ENCODE results near the gene KDM6B.

Gene KDM6B

GRCh38 chr17:7818746-7819645, 15.0 kb upstream of the KDM6B start:
- no peak for TF ChIP-seq CTCF (IDR thresholded peaks at IDR 0.05; ENCODE audit: low read depth, low read length, missing control alignments)
- no peak overlapping the region for H3K4me3 ChIP-seq (ENCODE audit: low read depth, low read length)
- in situ Hi-C loops (cut with HindIII; ENCODE audit: low sequenced_read_pairs): loop anchor here (5.0 kb wide), 1 partner anchor 42 kb away; no protein-coding TSS in a partner anchor

GRCh38 chr17:7820231-7820630, 13.8 kb upstream of the KDM6B start:
- H3K4me3 ChIP-seq (ENCODE audit: low read depth, low read length): no peak overlapping the region
- in situ Hi-C loops (cut with HindIII; ENCODE audit: low sequenced_read_pairs): no loop called here
- no peak for DNase-seq (ENCODE audit: low read depth)
- TF ChIP-seq CTCF (IDR thresholded peaks at IDR 0.05; ENCODE audit: low read depth, low read length, missing control alignments): no peak

More at GRCh38 chr17:7818746-7819645, 15.0 kb upstream of the KDM6B start:
- DNase-seq (ENCODE audit: low read depth): no peak

GRCh38 chr17:7822126-7822525, 11.9 kb upstream of the KDM6B start:
- no peak for TF ChIP-seq CTCF (IDR thresholded peaks at IDR 0.05; ENCODE audit: low read depth, low read length, missing control alignments)
- H3K4me3 ChIP-seq (ENCODE audit: low read depth, low read length): no peak overlapping the region
- no peak for DNase-seq (ENCODE audit: low read depth)
- in situ Hi-C loops (cut with HindIII; ENCODE audit: low sequenced_read_pairs): no loop called here

GRCh38 chr17:7823581-7824001, 10.4 kb upstream of the KDM6B start:
- H3K4me3 ChIP-seq (ENCODE audit: low read depth, low read length): no peak overlapping the region
- in situ Hi-C loops (cut with HindIII; ENCODE audit: low sequenced_read_pairs): no loop called here
- DNase-seq (ENCODE audit: low read depth): no peak
- no peak for TF ChIP-seq CTCF (IDR thresholded peaks at IDR 0.05; ENCODE audit: low read depth, low read length, missing control alignments)

- TF ChIP-seq CTCF (IDR thresholded peaks at IDR 0.05; ENCODE audit: low read depth, low read length, missing control alignments): no peak
- in situ Hi-C loops (cut with HindIII; ENCODE audit: low sequenced_read_pairs): no loop called here
- H3K4me3 ChIP-seq (ENCODE audit: low read depth, low read length): no peak overlapping the region
- no peak for DNase-seq (ENCODE audit: low read depth)
These were observed 9.7 kb upstream of the KDM6B start for GRCh38 chr17:7824021-7824924.

GRCh38 chr17:7825206-7825990, 8.6 kb upstream of the KDM6B start:
- in situ Hi-C loops (cut with HindIII; ENCODE audit: low sequenced_read_pairs): no loop called here
- H3K4me3 ChIP-seq (ENCODE audit: low read depth, low read length): no peak overlapping the region
- no peak for DNase-seq (ENCODE audit: low read depth)
- TF ChIP-seq CTCF (IDR thresholded peaks at IDR 0.05; ENCODE audit: low read depth, low read length, missing control alignments): no peak

All from astrocyte of the cerebellum (primary cell).